ENCODE data around the gene IFITM2.
"Not testable (repeated sequence)": the region's sequence is repeated elsewhere in the genome, so short reads cannot be mapped to it uniquely, and the experiment has no call there.

Gene IFITM2

DNA sequence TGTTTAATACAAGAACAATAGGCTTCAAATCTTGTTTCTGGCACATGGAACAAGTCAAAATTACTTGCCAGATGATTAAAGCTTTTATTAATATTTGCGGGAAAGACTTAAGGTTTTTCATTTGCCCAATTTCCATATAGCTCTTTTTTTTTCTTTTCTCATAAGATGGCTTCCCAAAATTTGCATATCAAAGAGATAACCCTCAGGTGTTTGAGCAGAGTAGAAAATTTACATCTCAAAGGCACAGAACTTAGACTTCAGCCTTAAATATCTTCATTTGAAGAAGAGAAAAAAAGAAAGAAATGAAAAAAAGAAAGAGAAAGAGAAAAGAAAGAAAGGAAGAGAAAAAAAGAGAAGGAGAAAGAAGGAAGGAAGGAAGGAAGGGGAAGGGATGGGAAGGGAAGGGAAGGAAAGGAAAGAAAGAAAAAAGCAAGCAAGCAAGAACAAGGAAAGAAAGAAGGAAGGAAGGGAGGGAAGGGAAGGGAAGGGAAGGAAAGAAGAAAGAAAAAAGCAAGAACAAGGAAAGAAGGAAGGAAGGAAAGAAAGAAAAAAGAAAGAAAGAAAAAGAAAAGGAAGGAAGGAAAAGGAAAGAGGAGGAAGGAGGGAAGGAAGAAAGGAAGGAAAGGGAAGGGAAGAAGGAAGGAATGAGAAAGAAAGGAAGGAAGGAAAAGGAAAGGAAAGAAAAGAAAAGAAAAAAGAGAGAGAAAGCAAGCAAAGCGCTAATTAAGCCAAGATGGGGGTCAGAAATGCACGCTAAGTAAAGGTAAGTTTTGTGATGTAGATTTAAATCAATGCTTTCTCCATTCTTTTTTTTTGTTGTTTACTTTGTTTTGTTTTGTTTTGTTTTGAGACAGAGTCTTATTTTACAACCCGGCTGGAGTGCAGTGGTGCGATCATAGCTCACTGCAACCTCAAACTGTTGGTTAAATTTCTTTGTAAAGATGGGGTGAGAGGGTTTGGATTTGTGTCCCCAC is 33.2 kb downstream of the IFITM2 start:
- DNase-seq (ENCODE audit: low read depth, low spot score), result no peak

DNA sequence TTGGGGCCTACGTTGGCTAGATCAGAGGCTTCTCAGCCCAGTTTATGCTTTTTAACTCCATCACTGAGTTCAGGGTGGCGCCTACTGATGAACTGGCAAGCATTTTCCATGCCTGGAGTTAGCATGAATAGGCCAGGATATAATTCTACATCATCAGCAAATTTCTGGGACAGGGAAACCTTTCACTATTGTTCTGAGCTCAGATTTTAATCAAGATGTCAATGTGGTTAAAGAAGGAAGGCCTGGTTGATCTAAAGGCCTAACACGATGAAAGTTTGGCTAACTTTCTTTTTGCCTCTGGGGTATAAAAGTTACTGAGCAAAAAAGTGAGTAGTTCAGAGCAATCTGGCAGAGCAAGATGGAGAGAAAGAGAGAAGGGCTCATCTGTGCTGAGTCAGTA is 34.7 kb downstream of the IFITM2 start:
- no peak for DNase-seq (ENCODE audit: low read depth, low spot score)

DNA sequence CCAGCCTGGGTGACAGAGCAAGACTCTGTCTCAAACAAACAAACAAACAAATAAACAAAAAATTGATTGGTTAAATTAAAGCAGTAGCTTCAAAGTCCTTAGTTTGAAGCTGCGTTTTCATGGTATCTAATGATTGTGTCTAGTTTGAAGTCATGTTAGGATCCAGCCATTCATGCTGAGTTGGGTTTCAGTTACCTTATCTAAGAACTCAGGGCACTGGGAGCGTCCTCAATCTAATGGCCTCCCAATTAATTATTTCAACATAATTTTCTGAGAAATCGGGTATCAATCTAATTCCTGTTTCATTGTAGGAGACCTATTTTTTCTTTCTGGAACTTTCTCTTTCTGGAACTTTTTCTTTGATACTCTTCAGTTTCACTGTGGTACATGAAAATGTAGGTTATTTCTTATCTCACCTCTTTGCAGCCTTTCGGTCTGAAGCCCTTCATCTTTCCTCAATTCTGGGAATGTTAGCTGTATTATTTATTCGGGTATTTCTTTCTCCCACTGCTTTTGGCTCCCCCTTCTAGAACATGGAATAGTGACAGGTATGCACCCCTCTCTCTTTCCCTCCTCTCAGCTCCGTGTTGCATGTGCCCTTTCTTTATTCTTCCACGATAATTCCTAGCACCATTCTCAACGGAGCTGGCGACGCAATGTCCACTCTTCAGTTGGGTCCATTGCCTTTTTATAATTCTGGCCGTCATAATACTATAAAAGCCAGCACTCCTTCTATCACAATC is 37.4 kb downstream of the IFITM2 start:
- no peak for DNase-seq (ENCODE audit: low read depth, low spot score)

DNA sequence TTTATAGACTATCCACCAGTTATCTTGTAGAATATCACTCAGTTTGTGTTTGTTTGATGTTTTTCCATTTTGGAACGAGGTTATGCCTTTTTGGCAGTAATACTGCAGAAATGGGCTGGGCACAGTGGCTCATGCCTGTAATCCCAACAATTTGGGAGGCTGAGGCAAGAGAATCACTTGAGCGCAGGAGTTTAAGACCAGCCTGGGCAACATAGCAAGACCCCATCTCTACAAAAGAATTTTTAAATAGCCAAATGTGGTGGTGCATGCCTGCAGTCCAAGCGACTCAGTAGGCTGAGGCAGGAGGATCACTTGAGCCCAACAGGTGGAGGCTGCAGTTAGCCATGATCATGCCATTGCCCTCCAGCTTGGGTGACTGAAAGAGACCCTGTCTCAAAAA is 38.9 kb downstream of the IFITM2 start:
- DNase-seq (ENCODE audit: low read depth, low spot score), result no peak

DNA sequence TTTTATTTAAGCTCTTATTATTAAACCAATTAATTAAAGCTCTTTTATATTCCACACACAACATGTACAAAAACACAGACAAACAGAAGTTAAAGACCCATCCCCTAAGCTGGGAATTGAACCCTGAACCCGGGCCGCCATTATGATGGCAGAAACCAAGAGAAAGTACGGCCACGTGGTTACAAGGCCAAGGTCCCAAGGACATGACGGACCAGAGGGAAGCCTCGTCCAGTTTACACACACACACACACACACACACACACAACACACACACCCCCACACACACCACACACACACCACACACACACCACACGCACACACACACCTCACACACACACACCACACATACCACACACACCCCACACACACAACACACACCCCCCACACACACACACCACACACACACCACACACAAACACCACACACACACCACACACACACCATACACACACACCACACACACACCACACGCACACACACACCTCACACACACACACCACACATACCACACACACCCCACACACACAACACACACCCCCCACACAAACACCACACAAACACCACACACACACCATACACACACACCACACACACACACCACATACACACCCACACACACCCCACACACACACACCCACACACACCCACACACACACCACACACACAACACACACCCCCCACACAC is 41.8 kb downstream of the IFITM2 start:
- not testable (repeated sequence) for DNase-seq (ENCODE audit: low read depth, low spot score)

DNA sequence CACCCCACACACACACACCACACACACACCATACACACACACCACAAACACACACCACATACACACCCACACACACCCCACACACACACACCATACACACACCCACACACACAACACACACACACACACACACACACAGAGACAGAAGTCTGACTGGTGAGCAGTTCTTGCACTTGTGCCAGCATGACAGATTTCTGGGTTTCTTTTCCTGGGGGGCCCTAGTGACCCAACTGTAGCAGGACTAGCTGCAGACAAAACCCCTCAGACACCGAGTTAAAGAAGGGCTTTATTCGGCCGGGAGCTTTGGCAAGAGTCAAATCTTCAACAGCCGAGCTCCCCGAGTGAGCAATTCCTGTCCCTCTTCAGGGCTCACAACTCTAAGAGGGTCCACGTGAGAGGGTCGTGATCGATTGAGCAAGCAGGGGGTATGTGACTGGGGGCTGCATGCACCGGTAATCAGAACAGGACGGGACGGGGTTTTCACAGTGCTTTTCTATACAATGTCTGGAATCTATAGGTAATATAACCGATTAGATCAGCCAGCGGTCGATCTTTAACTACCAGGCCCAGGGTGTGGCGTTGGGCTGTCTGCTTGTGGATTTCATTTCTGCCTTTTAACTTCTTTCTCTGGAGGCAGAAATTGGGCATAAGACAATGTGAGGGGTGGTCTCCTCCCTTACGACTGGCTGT is 42.6 kb downstream of the IFITM2 start:
- not testable (repeated sequence) for DNase-seq (ENCODE audit: low read depth, low spot score)

DNA sequence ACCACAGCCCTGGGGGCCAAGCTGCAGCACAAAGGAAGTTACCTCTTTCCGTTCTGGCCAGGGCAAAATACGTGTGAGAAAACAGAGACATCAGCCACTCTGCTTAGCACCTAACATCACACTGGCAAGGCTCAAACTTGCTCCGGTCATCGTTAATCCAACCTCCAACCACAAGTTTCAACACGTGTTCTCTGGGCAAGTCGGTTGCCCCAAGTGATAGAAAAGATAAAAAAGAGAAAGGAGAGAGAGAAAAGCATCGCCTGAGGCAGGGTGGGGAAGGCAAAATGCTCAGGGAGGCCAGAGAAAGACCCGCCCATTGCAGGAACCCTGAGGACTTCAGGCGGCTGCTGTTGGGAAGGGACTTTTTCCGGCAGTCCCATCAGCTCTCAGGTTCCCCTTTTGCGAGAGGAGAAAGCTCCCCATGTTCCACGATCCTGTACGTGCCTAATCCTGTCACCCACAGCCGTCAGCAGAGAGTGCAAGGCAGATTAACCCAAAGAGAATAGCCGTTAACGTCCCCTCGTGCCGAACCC is 43.2 kb downstream of the IFITM2 start:
- DNase-seq (ENCODE audit: low read depth, low spot score), result no peak

DNA sequence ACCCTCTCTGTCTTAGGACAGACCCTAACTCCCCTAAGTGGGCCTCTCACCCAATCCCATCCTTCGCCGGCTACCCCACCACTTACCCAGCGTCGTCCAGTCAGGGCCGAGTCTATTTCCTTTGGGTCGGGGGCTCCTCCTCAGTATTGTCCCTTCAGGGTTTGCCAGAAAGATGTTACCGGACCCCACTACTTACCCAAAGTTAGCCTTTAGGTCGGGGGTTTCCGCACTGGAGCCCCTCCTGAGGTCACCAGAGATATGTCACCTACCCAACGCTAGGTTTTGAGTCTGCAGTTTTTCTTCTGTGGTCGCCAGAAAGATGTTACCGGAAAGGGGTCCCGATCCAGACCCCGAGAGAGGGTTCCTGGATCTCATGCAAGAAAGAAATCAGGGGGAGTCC is 43.8 kb downstream of the IFITM2 start:
- no peak for DNase-seq (ENCODE audit: low read depth, low spot score)

DNA sequence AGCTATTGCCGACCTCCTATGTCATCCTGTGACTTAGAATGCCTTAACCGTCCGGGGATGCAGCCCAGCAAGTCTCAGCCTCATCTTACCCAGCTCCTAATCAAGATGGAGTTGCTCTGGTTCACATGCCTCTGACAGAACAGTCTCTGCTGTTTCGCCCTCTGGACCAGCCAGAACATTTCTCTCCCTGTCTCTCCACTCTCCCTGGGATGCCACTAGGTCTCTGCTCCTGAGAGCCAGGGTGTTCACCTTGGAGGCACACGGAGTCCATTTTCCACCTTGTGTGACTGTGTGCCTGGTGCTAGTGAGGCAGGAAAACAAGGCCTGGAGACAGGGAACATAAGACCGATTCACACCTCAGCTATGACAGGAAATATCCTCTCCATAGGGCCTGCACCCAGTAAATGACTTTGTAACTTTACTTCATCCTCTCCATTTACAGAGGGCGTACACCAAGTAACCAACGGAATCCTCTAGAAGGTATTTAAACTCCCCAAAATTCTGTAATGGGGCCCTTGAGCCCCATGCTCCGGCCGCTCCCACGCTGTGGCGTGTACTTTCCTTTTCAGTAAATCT is 44.9 kb downstream of the IFITM2 start:
- no peak for DNase-seq (ENCODE audit: low read depth, low spot score)

DNA sequence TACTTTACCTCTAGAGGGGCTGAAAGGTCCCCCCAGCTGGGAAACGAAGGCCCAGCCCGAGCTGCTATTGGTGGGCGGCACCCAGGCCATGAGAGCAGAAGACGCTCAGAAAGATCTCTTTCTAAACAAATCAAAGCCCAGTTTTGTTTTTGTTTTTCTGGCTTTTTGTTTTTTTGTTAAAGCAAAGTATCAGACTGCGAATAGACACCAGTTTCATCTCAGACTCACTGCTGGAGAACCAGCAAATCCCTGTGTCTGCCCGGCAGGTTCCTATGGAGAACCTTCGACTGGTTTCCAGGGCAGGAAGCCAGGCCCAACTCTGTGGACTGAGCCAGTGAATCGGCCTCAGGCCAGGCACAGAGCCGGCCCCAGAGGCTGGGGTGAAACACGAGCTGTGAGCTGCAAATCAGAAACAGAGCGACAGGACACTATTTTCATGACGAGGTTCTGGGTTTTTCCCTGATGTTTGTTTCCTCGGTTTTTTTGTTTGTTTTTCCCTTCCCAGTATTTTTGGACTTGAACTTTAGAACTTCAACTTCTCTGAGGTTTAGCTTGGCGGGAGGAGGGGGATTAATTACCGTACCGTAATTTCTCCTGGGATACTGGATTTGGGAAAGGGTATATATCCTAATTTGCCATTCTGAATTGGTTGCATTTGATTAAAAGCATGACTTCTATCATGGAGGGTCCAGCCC is 45.7 kb downstream of the IFITM2 start:
- DNase-seq (ENCODE audit: low read depth, low spot score), result no peak

DNA sequence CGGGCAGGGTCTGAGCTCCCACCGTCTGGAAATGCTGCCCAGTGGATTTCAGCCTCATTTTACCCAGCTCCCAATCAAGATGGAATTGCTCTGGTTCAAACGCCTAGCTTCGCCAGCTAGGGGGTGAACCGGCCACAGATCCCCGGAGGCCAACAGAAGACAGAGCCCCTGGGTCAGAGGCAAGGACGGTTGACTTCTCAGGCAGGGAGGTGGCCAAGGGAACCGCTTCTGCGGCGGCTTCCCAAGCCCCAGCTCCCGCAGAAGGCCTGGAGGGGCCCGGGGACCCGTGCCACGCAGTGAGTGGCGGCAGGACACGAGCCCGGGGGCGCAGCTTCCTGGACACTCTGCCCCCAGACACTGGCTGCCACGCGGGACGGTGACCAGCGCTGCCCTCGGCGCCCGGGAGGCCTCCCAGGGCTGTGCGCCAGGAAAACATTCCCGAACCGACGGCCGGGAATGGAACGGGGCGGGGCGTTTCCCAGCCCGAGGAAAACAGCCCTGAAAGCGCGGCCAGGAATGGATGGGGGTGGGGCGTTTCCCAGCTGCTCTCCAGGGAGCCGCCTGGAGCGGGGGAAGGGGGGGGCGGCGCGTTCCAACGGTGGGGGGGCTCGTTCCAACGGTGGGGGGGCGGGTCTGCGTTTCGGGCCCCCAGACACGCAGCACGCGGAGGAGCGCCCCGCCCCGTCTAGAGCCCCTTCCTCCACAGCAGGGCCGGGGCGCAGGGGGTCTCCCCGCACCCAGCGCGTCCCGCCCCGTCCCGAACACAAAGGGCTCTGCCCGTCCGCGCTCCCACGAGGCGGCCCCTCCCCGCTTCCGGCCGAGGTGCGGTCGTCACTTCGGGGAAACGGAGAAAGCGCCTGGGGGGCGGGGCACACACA is 48.2 kb downstream of the IFITM2 start:
- no peak for DNase-seq (ENCODE audit: low read depth, low spot score)

DNA sequence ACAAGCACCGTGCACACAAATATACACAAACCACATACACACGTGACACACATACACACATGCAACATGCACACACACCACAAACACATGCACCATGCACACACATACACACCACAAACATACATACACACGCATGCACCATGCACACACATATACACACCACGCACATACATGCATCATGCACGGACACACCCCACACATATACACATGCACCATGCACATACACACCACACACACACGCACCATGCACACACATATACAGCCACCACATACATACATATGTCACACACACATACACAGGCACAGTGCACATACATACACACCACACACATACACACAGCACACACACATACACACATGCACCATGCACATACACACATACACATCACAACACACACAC is 49.0 kb downstream of the IFITM2 start:
- DNase-seq (ENCODE audit: low read depth, low spot score), result no peak

DNA sequence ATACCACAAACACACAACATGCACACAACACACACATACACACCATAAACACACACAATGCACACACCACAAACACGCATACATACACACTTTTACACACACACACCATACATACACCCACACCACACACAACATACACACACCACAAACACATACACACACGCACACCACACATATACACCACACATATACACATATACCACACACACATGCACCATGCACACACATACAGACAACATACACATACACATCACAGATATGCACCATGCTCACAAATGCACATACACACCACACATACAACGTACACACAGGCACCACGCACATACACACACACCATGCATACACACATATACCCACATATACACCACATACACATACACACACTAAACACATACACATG is 50.0 kb downstream of the IFITM2 start:
- no peak for DNase-seq (ENCODE audit: low read depth, low spot score)

DNA sequence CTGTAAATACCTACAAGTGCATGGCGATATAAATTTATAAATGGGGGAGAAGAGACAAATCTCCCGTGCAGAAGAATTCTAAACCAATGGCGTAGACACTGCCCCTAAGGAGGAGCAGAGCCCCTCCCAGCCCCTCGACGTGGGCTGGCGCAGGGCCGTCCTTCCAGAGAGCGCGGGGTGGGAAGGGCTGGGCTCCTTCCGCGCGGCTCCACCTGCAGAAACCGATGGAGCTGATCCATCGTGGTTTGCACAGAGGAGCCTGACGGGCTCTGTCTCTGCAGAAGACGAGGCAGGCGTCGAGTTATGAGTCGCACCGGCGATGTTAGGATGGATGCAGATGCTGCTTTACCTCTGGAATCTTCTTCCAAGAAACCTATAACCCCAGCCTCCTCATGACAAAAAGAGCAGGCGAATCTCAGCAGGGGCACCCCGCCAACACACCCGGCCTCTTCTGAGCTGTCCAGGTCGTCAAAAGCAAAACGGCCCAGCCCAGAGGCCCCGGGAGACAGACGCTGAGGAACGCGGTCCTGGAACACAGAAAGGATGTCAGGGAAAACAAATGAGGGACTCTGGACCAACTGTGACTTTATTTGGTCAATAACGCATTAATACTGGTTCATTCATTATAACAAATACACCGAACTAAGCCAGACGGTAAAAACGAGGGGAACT is 50.6 kb downstream of the IFITM2 start:
- DNase-seq (ENCODE audit: low read depth, low spot score), result no peak
